Spinal cord (tissue), 10 donors: Measurements from ENCODE around the gene GAS7. TPM values are rescaled to one million over a fixed set of nuclear protein-coding genes. Genes with fewer than 3 reads are reported as not detected.
A peak's percentile ranks its signal among the peaks of the same experiment; 100 is the strongest.

ENCODE experiments used
- DNase-seq, 6 donors: peaks; one replicate each; pipeline versions ENCODE4 v3.0.0 to v3.0.0-alpha.2; 2013 to 2015; ENCODE audit warnings: low spot score in 6 of 6, low read depth in 4 of 6
- H3K27ac ChIP-seq: one replicate; pipeline ENCODE4 v1.5.1; 2013; ENCODE audit warnings: low read depth, low read length, control low read depth
- H3K27me3 ChIP-seq: one replicate; pipeline ENCODE4 v1.6.1; 2013; ENCODE audit warnings: low read length; ENCODE audit not compliant: control insufficient read depth, insufficient read depth
- H3K36me3 ChIP-seq: one replicate; pipeline ENCODE4 v1.6.1; 2013; ENCODE audit warnings: low read length; ENCODE audit not compliant: control insufficient read depth, insufficient read depth
- H3K4me1 ChIP-seq: one replicate; pipeline ENCODE4 v1.6.1; 2013; ENCODE audit warnings: low read length; ENCODE audit not compliant: control insufficient read depth, insufficient read depth
- H3K4me3 ChIP-seq: one replicate; pipeline ENCODE4 v1.5.1; 2013; ENCODE audit warnings: low read depth, low read length, control low read depth
- H3K9me3 ChIP-seq: one replicate; pipeline ENCODE4 v1.6.1; 2013; ENCODE audit warnings: low read length; ENCODE audit not compliant: control insufficient read depth, insufficient read depth
- WGBS: methylation state at CpG from one replicate; pipeline ENCODE4 v1.1.5; 2013; ENCODE audit warnings: missing lambda C conversion rate; ENCODE audit not compliant: insufficient coverage; 5-methylcytosine and 5-hydroxymethylcytosine counted together
- polyA plus RNA-seq, 2 donors: library from polyadenylated mRNA; unstranded; fragments of 120-200 nt; gene quantifications; one replicate each; pipeline ENCODE4 v1.2.1, GENCODE V29; 2013; ENCODE audit not compliant: insufficient read length in 2 of 2
- total RNA-seq, 2 donors: library from RNA; depleted of rRNA in 1 of 2; stranded (reverse); fragments of 120-200 nt in 1 of 2; fragments of >200 nt in 1 of 2; gene quantifications; one replicate each; pipeline versions ENCODE4 v1.2.3 to v1.2.4, GENCODE V29; 2013 to 2014
- donor health status: healthy.

Gene GAS7
- total and polyA plus RNA-seq, 4 donors = 51.8 to 93.8 (median 79.1) TPM

- 100% methylated on average over 1 of the region's 4 CpGs for WGBS
Measured at GRCh38 chr17:10207153-10207552, 8.7 kb upstream of the GAS7 start.

DNA sequence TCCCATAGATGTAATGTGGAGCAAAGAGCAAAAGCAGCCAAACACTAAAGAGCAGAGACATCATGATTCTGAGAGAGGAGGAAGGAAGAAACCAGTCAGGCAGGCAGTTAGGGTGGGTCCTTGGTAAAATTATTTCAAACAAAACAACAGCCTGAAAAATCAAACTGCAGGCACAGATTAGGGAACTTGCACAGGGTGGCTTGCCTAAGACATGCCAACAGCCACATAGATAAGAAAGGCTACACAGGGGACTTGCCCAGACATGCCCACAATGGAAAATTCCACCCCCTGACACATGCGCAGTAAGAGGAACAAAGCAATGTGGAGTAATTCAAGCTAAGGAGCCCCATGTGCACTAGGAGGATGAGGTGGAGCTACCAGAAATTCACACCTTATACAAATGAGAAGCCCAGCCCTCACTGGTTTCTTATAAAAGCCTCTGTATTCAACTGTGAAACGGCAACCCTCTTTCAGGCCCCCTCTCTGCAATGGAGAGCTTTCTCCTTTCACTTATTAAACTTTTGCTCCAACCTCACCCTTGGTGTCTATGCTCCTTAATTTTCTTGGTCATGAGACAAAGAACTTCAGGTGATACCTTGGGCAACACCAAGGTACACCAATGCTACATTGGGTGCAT lies 7.3 kb upstream of the GAS7 start:
- peaks cover 4% of the 10 kb centered on the region for H3K9me3 ChIP-seq
- H3K27me3 ChIP-seq = no peaks in the 10 kb centered on the region
- H3K4me1 ChIP-seq = no peaks in the 10 kb centered on the region
- no peak overlapping the region for H3K27ac ChIP-seq
- no peaks in the 10 kb centered on the region for H3K36me3 ChIP-seq
- no peak overlapping the region for H3K4me3 ChIP-seq
- WGBS = 88% methylated on average over 1 of the region's 2 CpGs
- no peak for DNase-seq

More at GRCh38 chr17:10207153-10207552, 8.7 kb upstream of the GAS7 start:
- Histone ChIP-seq H3K4me1 (no peaks in the 10 kb centered on the region), H3K27me3 (no peaks in the 10 kb centered on the region), H3K9me3 (peaks cover 4% of the 10 kb centered on the region), H3K27ac (no peak overlapping the region), H3K4me3 (no peak overlapping the region), H3K36me3 (no peaks in the 10 kb centered on the region)
- peak in 1 of 6 donors; percentile 51 for DNase-seq

DNA sequence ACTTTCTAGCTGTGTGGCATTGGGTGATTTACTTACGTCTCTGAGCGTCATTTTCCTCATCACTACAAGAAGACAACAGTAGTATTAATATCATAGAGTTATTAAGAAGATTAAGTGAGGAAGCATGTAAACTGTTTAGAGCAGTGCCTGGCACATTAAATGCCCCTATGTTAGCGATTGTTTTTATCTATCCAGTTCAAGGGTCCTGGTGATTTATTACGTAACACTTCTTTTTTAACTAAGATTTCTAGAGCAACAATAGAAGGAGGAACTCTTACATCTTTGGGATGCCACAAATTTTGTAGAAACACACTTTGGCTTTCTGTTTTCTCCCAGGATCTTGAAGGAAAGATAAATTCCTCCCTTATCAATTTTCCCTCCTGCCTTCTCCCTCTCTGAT lies 3.3 kb upstream of the GAS7 start:
- Histone ChIP-seq H3K4me1 (peaks cover 15% of the 10 kb centered on the region), H3K36me3 (no peaks in the 10 kb centered on the region), H3K4me3 (no peak overlapping the region), H3K27me3 (no peaks in the 10 kb centered on the region), H3K9me3 (peaks cover 4% of the 10 kb centered on the region), H3K27ac (no peak overlapping the region)
- no peak for DNase-seq
- WGBS = 100% methylated on average over 1 of the region's 4 CpGs

DNA sequence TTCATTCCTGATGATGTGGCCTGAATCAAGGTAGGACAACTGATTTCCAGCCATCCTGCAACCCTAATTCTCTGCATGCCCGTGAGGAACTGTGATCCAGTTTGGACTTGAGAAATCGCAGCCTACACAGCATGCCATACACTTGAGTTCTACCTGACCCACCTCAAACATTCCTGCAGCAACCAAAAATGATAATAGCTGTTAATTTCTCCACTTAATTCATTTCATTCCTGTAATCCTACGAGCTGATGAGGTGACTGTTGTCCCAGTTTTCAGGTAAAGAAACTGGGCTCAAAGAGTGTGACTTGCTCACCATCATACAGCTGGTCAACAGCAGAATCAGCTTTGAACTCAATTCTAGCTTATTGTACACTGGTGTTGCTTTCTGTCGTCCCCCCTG lies 2.2 kb upstream of the GAS7 start:
- H3K27me3 ChIP-seq = no peaks in the 10 kb centered on the region
- no peak for DNase-seq
- no peaks in the 10 kb centered on the region for H3K36me3 ChIP-seq
- WGBS = 84% methylated on average over 4 of the region's 4 CpGs
- H3K4me3 ChIP-seq = no peak overlapping the region
- H3K9me3 ChIP-seq = peaks cover 3% of the 10 kb centered on the region
- H3K27ac ChIP-seq = no peak overlapping the region
- H3K4me1 ChIP-seq = peaks cover 18% of the 10 kb centered on the region

DNA sequence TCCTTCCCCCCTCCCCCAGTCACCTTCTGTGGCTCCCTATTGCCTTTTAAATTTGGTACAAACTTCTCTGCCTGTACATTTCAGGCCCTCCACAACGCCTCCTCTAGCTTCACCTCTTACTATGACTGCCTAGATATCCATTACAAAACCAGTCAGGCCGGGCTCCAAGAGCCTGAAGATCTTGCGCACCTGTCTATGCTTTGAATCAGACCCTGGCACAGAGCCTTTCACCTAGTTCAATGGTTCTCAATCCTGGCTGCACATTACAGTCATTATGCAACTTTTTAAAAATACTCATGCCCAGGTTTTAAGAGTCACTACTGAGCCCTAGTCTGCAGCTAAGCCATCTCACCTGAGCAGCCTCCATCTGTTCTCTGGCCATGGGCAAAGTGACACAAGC lies 1.6 kb upstream of the GAS7 start:
- no peak overlapping the region for H3K27ac ChIP-seq
- 85% methylated on average over 3 of the region's 3 CpGs for WGBS
- no peak for DNase-seq
- H3K4me3 ChIP-seq = no peak overlapping the region
- no peaks in the 10 kb centered on the region for H3K27me3 ChIP-seq
- peaks cover 18% of the 10 kb centered on the region for H3K4me1 ChIP-seq
- no peaks in the 10 kb centered on the region for H3K36me3 ChIP-seq
- peaks cover 1% of the 10 kb centered on the region for H3K9me3 ChIP-seq

DNA sequence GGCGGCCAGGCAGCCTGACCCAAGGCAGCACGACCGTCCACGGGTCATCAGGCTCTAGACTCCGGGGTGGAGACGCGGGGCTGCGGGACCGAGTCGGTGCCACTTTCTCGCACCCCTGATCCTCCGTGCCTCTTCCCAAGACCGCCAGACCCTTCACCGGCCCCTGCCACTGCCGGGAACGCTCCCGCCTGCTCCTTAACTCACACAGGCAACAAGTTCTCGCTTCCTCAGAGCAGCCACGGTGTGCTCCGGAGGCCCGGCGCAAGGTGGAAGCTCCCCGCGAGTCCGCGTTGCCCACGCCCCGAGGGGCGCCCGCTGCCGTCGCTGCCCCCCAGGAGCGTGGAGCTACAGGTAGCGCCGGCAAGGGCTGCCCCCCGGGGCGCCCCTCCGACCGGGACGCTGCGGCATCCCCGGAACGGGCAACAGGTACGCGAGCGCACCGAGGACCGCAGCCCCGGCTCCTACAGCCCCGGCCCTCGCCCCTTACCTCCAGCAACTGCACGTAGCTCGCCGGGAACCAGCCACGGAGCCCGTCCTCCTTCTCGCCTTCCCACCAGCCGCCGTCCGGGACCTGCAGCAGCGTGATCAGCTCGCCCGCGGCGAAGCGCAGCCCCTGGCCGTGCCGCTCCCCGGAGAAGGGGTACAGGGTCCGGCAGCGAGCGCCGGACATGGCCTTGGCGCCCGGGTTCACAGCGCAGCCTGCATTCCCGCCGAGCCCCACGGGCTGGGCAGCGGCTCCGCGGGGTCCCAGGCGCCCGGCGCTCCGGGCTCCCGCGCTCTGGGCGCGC lies 491 bp downstream of the GAS7 start:
- peak in 1 of 6 donors; percentile 44 for DNase-seq
- H3K9me3 ChIP-seq = peaks cover 8% of the 10 kb centered on the region
- H3K27me3 ChIP-seq = no peaks in the 10 kb centered on the region
- H3K36me3 ChIP-seq = no peaks in the 10 kb centered on the region
- H3K4me3 ChIP-seq = peak overlapping the region; percentile 61
- peak overlapping the region; percentile 7 for H3K27ac ChIP-seq
- peaks cover 22% of the 10 kb centered on the region for H3K4me1 ChIP-seq
- WGBS = under 1% methylated on average over 90 of the region's 90 CpGs

- Histone ChIP-seq H3K27ac (peak overlapping the region; percentile 7), H3K27me3 (no peaks in the 10 kb centered on the region), H3K4me3 (peak overlapping the region; percentile 61), H3K36me3 (no peaks in the 10 kb centered on the region), H3K9me3 (peaks cover 8% of the 10 kb centered on the region), H3K4me1 (peaks cover 27% of the 10 kb centered on the region)
- DNase-seq = no peak
- WGBS = 11% methylated on average over 10 of the region's 11 CpGs
Measured at GRCh38 chr17:10197362-10197720, 1.1 kb downstream of the GAS7 start.

DNA sequence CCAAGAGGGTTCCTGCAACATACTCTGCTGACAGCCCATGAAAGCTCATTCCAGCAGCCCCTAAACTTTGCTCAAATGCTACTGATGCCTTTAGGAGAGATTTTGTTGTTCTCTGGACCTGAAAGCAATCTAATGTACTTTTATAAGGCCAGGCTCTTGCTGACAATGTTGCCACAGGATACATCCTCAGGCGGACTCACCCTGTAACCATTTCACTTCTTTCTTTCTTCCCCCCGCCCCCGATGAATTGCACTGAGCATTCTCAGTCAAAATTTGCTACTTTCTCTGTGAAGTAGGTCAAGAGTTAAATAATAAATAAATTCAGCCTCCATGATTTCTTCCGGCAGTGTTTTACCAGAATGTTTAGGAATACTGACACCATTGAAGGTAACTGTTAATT lies 1.5 kb downstream of the GAS7 start:
- DNase-seq = no peak
- Histone ChIP-seq H3K4me1 (peaks cover 28% of the 10 kb centered on the region), H3K27ac (no peak overlapping the region), H3K36me3 (no peaks in the 10 kb centered on the region), H3K27me3 (no peaks in the 10 kb centered on the region), H3K4me3 (peak overlapping the region; percentile 61), H3K9me3 (peaks cover 8% of the 10 kb centered on the region)
- 80% methylated on average over 1 of the region's 4 CpGs for WGBS

DNA sequence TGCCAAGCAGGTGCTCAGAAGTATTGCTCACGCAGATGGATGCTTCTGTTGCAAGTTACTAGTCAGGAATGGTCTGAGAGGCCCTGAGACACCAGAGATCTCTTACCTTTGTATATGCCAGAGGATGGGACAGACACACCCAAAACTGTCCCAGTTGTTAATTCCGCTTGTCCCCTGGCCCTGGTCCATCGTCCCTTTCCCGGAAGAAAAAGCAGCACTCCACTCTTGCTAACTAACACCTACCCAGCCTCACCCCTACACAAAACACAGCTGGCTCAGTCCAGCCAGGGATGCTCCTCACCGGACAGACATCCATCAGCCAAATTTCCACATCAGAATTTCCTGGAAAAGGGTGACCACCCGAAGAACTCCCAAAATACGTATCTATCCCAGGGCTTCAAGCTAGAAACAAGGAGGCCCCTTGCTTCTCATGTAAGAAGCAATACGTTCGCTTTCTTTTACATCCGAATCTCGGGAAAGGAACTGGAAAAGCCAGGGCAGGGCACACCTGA lies 2.0 kb downstream of the GAS7 start:
- H3K36me3 ChIP-seq = no peaks in the 10 kb centered on the region
- peaks cover 28% of the 10 kb centered on the region for H3K4me1 ChIP-seq
- H3K4me3 ChIP-seq = no peak overlapping the region
- H3K27me3 ChIP-seq = no peaks in the 10 kb centered on the region
- H3K27ac ChIP-seq = no peak overlapping the region
- peaks cover 8% of the 10 kb centered on the region for H3K9me3 ChIP-seq
- 96% methylated on average over 11 of the region's 11 CpGs for WGBS
- DNase-seq = no peak
